ENCODE results near the gene CTDP1.

GRCh38 chr18:79732721-79733025, 53.1 kb downstream of the CTDP1 start:
- TF ChIP-seq CTCF (IDR thresholded peaks at IDR 0.05) (no peak), POLR2A (IDR thresholded peaks at IDR 0.05) (no peak)

All from body of pancreas (tissue), 4 donors.